Measurements from ENCODE around the gene ZNF254. TPM values are rescaled to one million over a fixed set of nuclear protein-coding genes. Genes with fewer than 3 reads are reported as not detected.

Gene ZNF254
- total RNA-seq, 1 experiment from 2014 or later = 26.6 TPM

GRCh38 chr19:24081056-24081455 is 5.9 kb upstream of the ZNF254 start:
- H4K91ac ChIP-seq (ENCODE audit: insufficient read length, low read depth, low read length) = no peak overlapping the region
- peaks cover 4 to 9% of the 10 kb centered on the region in 2 experiments; a peak in 4 of 5 replicates for H3K9me3 Mint-ChIP-seq
- H2BK120ac ChIP-seq (ENCODE audit: low read depth, low read length, poor library complexity, severe bottlenecking) = no peak overlapping the region
- no peaks in the 10 kb centered on the region for H3K27me3 ChIP-seq (ENCODE audit: insufficient read depth, low read length)
- H2AK5ac ChIP-seq (ENCODE audit: insufficient read length, low read length) = no peak overlapping the region
- H3K4ac ChIP-seq (ENCODE audit: low read depth, low read length) = no peak overlapping the region
- H3K4me1 Mint-ChIP-seq = peaks cover 36 to 37% of the 10 kb centered on the region in 2 experiments
- H3K56ac ChIP-seq (ENCODE audit: insufficient read length, low read depth, low read length) = no peak overlapping the region
- no peaks in the 10 kb centered on the region for H3K79me2 ChIP-seq (ENCODE audit: insufficient read depth, low read length)
- H3K4me2 ChIP-seq (ENCODE audit: insufficient read depth, insufficient read length, low read length) = no peak overlapping the region
- no peak overlapping the region for H3K27ac ChIP-seq (ENCODE audit: insufficient read length, low read depth, low read length)
- H4K5ac ChIP-seq (ENCODE audit: insufficient read length, low read depth, low read length) = no peak overlapping the region
- no peak overlapping the region for H2BK15ac ChIP-seq (ENCODE audit: low read depth, low read length)
- H3K27ac Mint-ChIP-seq = no peak overlapping the region
- no peak overlapping the region for H2BK5ac ChIP-seq (ENCODE audit: insufficient read length, low read length)
- no peak overlapping the region for H4K8ac ChIP-seq (replicated peaks; ENCODE audit: insufficient read length, low read depth, low read length)
- no peak overlapping the region for H3K9ac ChIP-seq (ENCODE audit: extremely low read depth, insufficient read length, low read length)
- no peak for DNase-seq
- H3K14ac ChIP-seq (ENCODE audit: insufficient read depth, low read length) = no peak overlapping the region
- no peak overlapping the region for H2AFZ ChIP-seq (ENCODE audit: low read length)
- peaks cover 4% of the 10 kb centered on the region for H3K79me1 ChIP-seq (ENCODE audit: insufficient read depth, low read depth, low read length, poor library complexity, severe bottlenecking)
- peaks cover 27 to 30% (median 29%) of the 10 kb centered on the region in 3 experiments for H3K36me3 Mint-ChIP-seq (ENCODE audit: insufficient read depth in 1 of 3, low read depth in 3 of 3)
- TF ChIP-seq CTCF (conservative IDR thresholded peaks at IDR 0.05) = no peak
- no peaks in the 10 kb centered on the region for H3K9me3 ChIP-seq (ENCODE audit: control insufficient read depth, low read depth, low read length)
- H3K27me3 Mint-ChIP-seq (ENCODE audit: low read depth) = no peaks in the 10 kb centered on the region
- no peak overlapping the region for H3K23ac ChIP-seq (ENCODE audit: insufficient read length, low read depth, low read length)
- no peak overlapping the region for H2BK12ac ChIP-seq (ENCODE audit: insufficient read length, low read depth, low read length)
- H4K20me1 ChIP-seq (ENCODE audit: control insufficient read depth, insufficient read depth, insufficient read length) = no peaks in the 10 kb centered on the region
- no peaks in the 10 kb centered on the region for H3K23me2 ChIP-seq (ENCODE audit: insufficient read length, low read depth, low read length, poor library complexity, severe bottlenecking)
- no peak overlapping the region for H3K18ac ChIP-seq (ENCODE audit: insufficient read length, low read depth, low read length)
- WGBS (ENCODE audit: extremely low coverage, insufficient read length, low lambda C conversion rate) = no CpG with 5 or more reads among the region's 4 CpGs
- H3K4me3 Mint-ChIP-seq = no peak overlapping the region
- no peak overlapping the region for H2BK20ac ChIP-seq (ENCODE audit: low read depth, low read length, poor library complexity, severe bottlenecking)
- H3T11ph ChIP-seq (ENCODE audit: low read length) = no peak overlapping the region
- H3K4me1 ChIP-seq (ENCODE audit: insufficient read depth, low read length) = peaks cover 13% of the 10 kb centered on the region; the same call in 1 of the 2 replicates

Measured in H9 (cell line).